GM23248 (cell line): Measurements from ENCODE around the gene HADHA.

Source experiments
- EZH2 ChIP-seq: fragments of 200-600 bp; sonication (generic); IDR thresholded peaks from 2 replicates; pipeline ENCODE4 v1.6.1; 2018; ENCODE audit warnings: antibody characterized with exemption, mild to moderate bottlenecking; ENCODE audit not compliant: insufficient read depth, poor library complexity, severe bottlenecking
- EZH2phosphoT487 ChIP-seq: fragments of 200-600 bp; sonication (generic); IDR thresholded peaks from 2 replicates; pipeline ENCODE4 v1.6.1; 2018; ENCODE audit warnings: antibody characterized with exemption, moderate library complexity, mild to moderate bottlenecking, low read depth; ENCODE audit not compliant: insufficient read depth

GRCh38 chr2:26217720-26218119 lies 26.7 kb downstream of the HADHA start:
- TF ChIP-seq EZH2 = no peak
- TF ChIP-seq EZH2phosphoT487 = no peak
